Measurements from ENCODE around the gene ZNF491. TPM values are rescaled to one million over a fixed set of nuclear protein-coding genes. Genes with fewer than 3 reads are reported as not detected.

ZNF491 gene
- total RNA-seq, result 3.8 TPM

GRCh38 chr19:11798391-11799330, at the start of gene ZNF491:
Gene ZNF491 (plus strand): TSS chr19:11798523. CDS start chr19:11805954, 7,431 bp downstream.

GRCh38 chr19:11766597-11767591, 31.4 kb upstream of the ZNF491 start, which contains the start of gene ZNF441:
Gene ZNF441 (plus strand): TSS chr19:11767000. CDS start chr19:11767194, 194 bp downstream.

GRCh38 chr19:11814029-11814699, 15.8 kb downstream of the ZNF491 start, which contains the start of gene ZNF440:
Gene ZNF440 (plus strand): TSS chr19:11814273. CDS start chr19:11814448, 175 bp downstream.

GRCh38 chr19:11848594-11849469, 50.5 kb downstream of the ZNF491 start, which contains the start of gene ZNF439:
Gene ZNF439 (plus strand): TSS chr19:11848726. CDS start chr19:11848868, 142 bp downstream.

Other genes with a start within 250 kb of the ZNF491 start
- gene ELOF1, start 239.3 kb upstream of the ZNF491 start, total RNA-seq, result 24.9 TPM
- gene ACP5, start 220.9 kb upstream of the ZNF491 start, total RNA-seq, result 10.0 TPM
- gene ZNF627, start 201.0 kb upstream of the ZNF491 start, total RNA-seq, result 33.2 TPM
- gene ZNF823, start 59.6 kb upstream of the ZNF491 start, total RNA-seq, result 15.2 TPM
- gene ZNF441, start 31.5 kb upstream of the ZNF491 start, total RNA-seq, result 23.7 TPM
- gene ZNF440, start 15.8 kb downstream of the ZNF491 start, total RNA-seq, result 17.0 TPM
- 15.8 TPM for gene ZNF439, start 50.2 kb downstream of the ZNF491 start, total RNA-seq
- gene ZNF69, start 89.3 kb downstream of the ZNF491 start, total RNA-seq, result 23.3 TPM
- gene ZNF700, start 126.6 kb downstream of the ZNF491 start, total RNA-seq, result 15.2 TPM
- gene ZNF763, start 166.5 kb downstream of the ZNF491 start, total RNA-seq, result 8.5 TPM
- gene ZNF433, start 237.2 kb downstream of the ZNF491 start, total RNA-seq, result 26.7 TPM